ENCODE results near the gene WDR88.
"Not testable (repeated sequence)": the region's sequence is repeated elsewhere in the genome, so short reads cannot be mapped to it uniquely, and the experiment has no call there.

WDR88 gene

DNA sequence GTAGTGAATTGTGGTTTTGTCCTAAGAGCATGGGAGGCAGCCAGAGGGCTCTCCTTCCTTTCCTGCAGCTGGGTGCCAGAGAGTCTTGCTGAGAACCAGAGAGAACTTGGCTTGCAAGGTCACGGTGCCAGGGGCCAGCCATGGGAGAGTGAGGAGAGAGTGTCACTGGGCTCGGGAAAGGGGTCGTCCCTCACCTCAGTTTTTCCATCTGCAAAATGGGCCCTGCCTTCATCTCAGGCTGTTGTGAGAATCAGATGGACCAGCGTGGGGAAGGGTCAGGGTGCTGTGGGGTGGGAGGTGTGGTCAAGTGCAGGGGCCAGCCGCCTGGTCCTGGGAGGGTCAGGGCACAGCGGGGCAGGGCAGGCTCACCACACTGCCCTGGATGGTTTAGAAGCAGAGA, 69.6 kb downstream of the WDR88 start:
- no peak for DNase-seq

DNA sequence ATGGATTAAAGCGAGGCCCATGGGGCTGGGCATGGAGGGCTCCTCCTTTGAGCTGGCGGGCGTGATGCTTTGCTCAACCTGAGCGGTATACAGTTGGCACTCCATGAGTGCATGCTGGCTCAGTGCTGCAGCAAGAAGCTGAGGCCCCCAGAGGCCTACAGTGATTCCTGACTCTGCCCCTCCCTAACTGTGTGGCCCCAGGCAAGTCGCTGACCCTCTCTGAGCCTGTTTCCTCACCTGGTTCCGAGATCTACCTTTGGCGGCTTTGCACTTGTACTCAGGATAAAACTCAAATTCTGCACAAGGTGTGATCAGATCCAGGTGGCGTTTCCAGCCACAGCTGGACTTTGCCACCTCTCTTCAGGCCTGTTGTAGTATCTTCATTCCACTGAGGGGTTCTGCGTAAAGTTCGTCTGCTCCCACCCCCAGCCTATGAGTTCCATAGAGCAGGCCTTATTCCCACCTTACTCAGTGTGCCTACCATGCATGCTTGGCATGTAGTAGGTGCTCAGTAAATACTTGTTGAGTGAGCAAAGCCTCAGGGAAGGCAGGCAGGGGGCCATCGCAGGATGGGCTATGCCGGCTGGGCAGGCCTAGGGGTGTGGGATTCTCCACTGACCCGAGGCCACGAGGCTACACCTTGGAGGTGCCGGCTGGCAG, 70.1 kb downstream of the WDR88 start:
- DNase-seq = no peak

DNA sequence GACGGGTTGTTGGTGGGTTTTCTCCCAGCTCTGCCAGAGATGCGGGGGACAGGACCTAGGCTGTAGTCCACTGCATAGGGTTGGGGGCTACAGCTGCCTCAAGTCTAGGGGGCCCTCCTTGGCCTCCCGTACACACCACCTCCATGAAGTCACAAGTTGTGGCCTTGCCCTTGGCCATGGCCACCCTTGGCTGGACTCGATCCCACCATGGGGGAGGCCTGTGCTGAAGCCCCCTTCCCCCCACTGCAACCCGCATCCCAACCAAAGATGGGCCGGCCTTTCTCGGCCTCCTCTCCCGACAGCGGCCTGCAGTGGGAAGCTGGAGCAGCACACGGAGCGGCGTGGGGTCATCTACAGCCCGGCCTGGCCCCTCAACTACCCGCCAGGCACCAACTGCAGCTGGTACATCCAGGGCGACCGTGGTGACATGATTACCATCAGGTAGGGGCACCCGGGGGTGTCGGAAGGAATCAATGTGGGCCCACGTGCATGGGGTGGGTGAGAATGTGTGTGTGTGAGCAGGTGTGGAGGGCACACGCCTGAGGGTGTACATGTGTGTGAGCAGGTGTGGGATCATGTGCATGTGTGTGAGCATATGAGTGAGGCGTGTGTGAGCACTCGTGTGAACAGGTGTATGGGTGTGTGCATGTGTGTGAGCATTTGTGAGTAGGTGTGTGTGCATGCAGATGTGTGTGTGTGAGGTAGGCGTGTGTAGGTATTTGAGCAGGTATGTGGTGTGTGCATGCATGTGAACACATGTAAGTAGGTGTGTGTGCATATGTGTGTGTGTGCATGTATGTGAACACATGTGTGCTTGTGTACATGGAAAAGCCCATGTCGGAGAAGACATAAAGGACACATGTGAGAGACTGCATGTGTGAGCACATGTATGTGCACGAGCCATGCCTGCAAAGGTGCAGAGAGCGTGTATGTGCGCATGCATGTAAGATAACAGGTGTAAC, 70.9 kb downstream of the WDR88 start:
- DNase-seq = no peak

DNA sequence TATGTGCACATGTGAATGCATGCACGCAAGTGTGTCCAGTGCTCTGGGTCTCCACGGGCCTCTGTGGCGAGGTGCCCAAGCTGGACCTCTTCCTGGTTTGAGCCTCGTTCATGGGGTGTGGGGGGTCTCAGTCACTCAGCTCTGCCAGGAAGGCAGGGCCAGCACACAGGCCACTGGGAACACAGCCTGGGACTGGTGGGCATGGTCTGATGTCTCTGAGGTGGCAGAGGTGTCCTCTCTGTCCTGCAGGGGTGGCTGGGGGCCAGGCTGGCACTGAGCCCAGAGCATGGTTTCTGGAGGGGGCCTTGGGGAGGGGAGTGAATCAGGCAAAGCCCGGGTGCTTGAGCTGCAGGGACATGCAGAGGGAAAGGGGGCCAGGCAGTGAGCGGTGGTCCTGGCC, 71.6 kb downstream of the WDR88 start:
- no peak for DNase-seq

DNA sequence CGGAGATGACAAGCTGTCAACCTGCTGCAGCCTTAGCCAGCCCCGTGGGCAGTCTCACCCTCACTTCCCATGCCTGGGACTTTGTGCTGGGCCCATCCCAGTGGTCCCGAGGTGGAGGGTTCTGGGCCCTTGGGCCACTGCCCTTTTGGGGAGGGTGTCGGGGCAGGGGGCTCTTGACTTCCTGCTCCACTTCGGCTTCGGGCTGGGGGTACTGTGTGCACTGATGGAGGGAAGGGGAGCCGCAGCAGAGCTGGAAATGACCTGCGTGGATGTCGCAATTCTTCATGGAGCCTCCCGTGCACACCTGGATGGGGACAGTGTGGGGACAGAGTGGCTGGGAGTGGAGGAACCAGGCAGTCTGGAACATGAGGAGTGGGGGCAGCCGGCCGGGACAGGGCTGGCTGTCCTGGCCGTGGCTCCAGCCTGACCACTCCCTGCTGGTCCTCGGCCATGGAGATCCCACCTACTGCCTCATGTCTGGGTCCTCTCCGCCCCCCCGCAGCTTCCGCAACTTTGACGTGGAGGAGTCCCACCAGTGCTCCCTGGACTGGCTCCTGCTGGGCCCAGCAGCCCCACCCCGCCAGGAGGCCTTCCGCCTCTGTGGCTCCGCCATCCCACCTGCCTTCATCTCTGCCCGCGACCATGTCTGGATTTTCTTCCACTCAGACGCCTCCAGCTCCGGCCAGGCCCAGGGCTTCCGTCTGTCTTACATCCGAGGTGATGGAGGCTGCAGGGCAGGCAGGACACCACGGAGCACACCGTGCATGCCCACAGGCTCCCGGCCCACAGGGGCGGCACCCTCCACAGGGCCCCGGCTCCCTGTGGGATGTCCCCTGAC, 72.4 kb downstream of the WDR88 start:
- DNase-seq = no peak

- DNase-seq = no peak
Measured at GRCh38 chr19:33205110-33205509, 73.2 kb downstream of the WDR88 start.

- no peak for DNase-seq
Measured at GRCh38 chr19:33205531-33206260, 73.8 kb downstream of the WDR88 start.

GRCh38 chr19:33206261-33207039, 74.5 kb downstream of the WDR88 start:
- no peak for DNase-seq

GRCh38 chr19:33207040-33207620, 75.2 kb downstream of the WDR88 start:
- DNase-seq = no peak

DNA sequence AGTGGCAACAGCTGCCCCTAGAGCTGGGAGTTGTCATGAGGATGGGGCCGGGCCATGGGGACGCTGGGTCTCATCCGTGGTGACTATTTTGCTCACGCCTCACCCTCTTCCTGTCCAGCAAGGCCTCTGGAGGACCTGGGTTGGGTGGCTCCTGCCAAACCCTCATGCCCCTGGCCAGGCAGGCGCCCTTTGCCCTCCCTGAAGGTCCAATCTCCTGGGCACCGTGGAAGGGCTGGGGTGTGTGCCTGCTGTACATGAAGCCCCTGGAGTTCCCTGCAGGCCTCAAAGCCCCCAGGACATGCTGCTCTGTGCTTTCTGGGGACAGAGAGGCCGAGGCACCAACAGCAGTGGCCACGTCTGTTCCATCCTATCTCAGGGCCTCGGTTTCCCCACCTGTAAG, 76.0 kb downstream of the WDR88 start:
- no peak for DNase-seq

GRCh38 chr19:33208371-33208895, 76.5 kb downstream of the WDR88 start:
- DNase-seq = no peak

DNA sequence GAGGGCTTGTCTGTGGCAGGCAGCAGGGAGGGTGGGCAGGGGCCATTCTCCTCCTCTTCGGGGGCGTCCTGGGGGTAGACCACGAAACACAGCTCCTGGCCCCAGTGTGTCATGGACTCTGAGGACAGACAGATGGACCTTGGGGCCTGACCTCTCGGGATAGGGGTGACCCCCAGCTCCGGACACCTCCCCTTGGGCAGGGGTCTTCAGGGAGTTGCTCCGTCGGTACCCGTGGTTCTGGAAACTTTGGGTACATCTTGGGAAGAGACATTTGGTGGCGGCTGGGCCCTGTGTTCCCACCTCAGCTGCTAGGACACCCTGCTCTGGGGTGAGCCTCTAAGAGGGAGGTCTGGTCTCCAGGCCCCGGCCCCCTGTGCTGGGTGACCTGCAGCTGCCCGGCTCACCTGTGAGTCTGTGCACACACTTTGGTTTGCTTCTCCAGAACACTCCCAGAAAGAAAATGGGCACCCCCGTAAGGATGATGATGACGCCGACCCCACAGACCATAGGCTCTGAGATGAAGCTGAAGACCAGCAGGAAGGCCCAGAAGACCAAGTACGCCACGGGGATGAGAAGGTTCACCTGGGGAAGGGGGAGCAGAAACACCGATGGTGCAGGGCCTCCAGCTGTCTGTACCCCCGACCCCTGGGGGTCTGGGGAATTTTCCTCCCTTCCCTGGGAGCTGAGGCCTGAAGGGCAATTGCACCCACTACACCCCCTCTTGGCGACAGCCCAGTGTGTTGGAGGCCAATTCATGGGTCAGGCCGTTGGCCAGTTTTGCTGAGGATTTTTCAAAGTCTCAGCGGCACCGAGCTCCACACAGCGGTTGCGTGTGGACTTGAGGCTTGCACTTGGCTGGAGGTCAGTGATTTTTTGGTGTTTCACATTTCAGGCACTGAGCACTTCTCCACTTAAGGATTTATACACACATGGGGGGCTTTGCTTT, 77.3 kb downstream of the WDR88 start:
- no peak for DNase-seq

GRCh38 chr19:33209850-33210230, 77.9 kb downstream of the WDR88 start:
- not testable (repeated sequence) for DNase-seq

DNA sequence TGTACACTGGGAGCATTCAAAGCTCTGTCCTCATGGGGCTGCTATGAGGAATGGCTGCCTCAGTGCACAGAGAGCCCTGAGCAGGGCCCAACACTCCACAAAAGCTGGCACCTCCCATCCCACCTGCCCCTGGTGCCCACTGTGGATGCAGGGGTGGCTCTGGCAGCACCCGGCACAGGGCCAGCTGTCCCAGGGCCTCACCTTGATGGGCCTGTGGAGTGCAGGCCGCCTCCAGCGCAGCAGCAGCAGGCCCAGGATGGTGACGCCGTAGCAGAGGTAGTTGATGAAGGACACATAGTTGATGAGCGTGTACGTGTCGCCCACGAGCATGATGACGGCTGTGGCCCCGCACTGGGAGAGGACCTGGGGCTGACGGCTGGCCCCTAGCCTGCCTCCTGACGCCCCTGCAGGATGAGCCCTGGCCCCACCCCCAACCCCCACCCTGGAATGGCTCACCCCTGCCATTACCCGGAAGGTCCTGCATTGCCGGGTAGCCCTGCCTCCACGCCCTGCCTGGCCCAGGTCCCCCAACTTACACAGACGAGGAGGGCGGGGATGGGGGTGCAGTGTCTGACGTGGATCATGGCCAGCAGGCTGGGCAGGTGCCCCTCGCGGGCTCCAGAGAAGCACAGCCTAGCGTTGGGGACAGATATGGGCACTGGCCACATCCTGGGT, 78.5 kb downstream of the WDR88 start:
- no peak for DNase-seq

GRCh38 chr19:33211794-33212435, 80.0 kb downstream of the WDR88 start:
- DNase-seq = no peak

DNA sequence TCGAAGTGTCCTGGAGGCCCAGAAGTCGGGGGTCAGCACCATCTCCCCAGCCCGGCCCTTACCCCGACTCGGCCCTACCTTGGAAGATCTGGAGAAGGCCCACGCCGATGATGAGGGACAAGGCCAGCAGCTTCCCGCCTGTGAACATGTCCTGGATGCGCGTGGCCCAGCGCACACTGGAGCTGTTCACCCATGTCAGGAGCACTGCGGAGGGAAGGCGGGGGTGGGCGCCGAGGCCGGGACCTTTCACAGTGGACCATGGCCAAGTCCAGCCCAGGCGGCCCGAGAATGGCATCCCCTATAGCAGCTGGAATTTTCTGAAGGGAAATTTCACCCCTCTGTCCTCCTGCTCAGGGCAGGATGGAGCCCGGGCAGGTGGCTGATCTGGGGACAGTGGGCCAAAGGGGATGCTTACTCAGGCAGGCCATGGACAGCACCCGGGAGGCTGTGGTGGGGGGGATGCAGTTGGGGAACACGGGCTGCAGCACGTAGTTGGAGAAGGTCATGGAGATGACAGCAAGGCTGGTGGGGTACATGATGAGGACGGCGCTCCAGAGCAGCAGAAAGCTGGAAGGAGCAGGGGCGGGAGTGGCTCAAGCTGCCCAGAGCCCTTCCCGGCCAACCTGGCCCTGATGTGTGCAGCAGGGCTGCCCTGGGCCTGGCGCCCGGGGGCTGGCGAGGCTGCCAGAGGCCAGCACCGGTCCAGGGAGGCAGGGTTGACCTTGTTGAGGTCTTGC, 80.7 kb downstream of the WDR88 start:
- DNase-seq = no peak

DNA sequence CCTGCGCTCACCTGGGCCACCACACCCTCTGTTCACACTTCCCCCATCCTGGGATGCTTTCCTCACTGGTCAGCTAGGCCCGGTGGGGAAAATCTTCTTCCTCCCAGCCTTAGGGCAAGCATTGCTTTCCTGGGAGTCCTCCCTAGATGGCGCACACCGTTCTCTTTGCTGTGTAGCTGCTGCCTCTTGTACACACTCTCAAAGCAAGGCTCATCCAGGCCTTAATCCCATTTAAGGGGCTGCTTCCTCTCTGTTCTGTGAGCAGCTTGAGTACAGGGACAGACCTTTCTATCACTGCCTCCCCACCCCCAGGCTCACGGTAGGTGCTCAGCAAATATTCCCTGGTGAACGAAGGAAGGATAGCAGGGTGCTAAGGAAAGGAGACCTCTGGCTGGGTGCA, 82.7 kb downstream of the WDR88 start:
- no peak for DNase-seq
